ENCODE results near the gene PRKAR1B.

DNA sequence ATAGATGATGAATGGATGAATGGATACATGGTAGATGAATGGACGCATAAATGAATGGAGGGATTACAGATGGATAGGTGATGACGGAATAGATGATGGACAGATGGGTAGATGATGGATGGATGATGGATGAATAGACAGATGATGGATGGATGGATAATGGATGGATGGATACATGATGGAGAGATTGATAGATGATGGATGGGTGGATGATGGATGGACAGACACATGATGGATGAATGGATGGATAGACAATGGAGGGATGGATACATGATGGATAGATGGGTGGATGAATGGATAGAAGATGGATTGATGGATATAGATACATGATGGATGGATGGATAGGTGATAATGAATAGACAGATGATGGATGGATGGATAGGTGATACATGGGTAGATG, 198.6 kb downstream of the PRKAR1B start:
- TF ChIP-seq, protein P1, sequence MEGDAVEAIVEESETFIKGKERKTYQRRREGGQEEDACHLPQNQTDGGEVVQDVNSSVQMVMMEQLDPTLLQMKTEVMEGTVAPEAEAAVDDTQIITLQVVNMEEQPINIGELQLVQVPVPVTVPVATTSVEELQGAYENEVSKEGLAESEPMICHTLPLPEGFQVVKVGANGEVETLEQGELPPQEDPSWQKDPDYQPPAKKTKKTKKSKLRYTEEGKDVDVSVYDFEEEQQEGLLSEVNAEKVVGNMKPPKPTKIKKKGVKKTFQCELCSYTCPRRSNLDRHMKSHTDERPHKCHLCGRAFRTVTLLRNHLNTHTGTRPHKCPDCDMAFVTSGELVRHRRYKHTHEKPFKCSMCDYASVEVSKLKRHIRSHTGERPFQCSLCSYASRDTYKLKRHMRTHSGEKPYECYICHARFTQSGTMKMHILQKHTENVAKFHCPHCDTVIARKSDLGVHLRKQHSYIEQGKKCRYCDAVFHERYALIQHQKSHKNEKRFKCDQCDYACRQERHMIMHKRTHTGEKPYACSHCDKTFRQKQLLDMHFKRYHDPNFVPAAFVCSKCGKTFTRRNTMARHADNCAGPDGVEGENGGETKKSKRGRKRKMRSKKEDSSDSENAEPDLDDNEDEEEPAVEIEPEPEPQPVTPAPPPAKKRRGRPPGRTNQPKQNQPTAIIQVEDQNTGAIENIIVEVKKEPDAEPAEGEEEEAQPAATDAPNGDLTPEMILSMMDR (IDR thresholded peaks at IDR 0.05) = no peak
- TF ChIP-seq EP300 (IDR thresholded peaks at IDR 0.05; ENCODE audit: borderline replicate concordance in 1 of 2, low read depth in 1 of 2, low read length in 1 of 2) = no peak
- no peak for TF ChIP-seq MXI1 (IDR thresholded peaks at IDR 0.05; ENCODE audit: low read depth, low read length)
- TF ChIP-seq FOXM1 (IDR thresholded peaks at IDR 0.05; ENCODE audit: low read depth) = no peak
- no peak for TF ChIP-seq REST (IDR thresholded peaks at IDR 0.05; ENCODE audit: low read depth, low read length)
- no peak for TF ChIP-seq GABPA (IDR thresholded peaks at IDR 0.05; ENCODE audit: low read depth)
- no peak for TF ChIP-seq RFX5 (IDR thresholded peaks at IDR 0.05; ENCODE audit: low read length)
- no peak for TF ChIP-seq EZH2phosphoT487 (IDR thresholded peaks at IDR 0.05; ENCODE audit: borderline replicate concordance, low read depth)
- TF ChIP-seq NRF1 (IDR thresholded peaks at IDR 0.05; ENCODE audit: low read depth, low read length) = no peak
- TF ChIP-seq MAX (IDR thresholded peaks at IDR 0.05; ENCODE audit: low read depth) = no peak
- TF ChIP-seq POLR2AphosphoS5 (IDR thresholded peaks at IDR 0.05; ENCODE audit: low read depth, low read length) = no peak
